GM20000 (cell line): ENCODE measurements around the gene PPP1R36.

ENCODE experiments used
- DNase-seq: peaks from one replicate; pipeline ENCODE4 v3.0.0; 2012; ENCODE audit warnings: low spot score
- TF ChIP-seq, protein P1 (sequence below): IDR thresholded peaks from 2 replicates; pipeline ENCODE4 v1.5.1; 2012; ENCODE audit warnings: mild to moderate bottlenecking, control low read depth; ENCODE audit errors: extremely low read depth, missing control alignments

The PPP1R36 gene

DNA sequence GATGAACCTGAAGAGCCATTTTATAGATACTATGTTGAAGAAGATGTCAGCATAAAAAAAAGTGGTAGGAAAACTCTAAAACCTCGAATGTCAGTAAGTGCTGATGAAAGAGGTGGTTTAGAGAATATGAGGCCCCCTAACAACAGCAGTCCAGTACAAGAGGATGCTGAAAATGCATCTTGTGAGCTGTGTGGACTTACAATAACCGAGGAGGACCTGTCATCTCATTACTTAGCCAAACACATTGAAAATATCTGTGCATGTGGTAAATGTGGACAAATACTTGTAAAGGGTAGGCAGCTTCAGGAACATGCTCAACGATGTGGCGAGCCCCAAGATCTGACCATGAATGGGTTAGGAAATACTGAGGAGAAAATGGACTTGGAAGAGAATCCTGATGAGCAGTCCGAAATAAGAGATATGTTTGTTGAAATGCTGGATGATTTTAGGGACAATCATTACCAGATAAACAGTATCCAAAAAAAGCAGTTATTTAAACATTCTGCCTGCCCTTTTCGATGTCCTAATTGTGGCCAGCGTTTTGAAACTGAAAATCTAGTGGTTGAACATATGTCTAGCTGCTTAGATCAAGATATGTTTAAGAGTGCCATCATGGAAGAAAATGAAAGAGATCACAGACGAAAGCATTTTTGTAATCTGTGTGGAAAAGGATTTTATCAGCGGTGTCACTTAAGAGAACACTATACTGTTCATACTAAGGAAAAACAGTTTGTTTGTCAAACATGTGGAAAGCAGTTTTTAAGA lies 27.0 kb upstream of the PPP1R36 start:
- no peak for DNase-seq

GRCh38 chr14:64525354-64525753 lies 24.4 kb upstream of the PPP1R36 start:
- TF ChIP-seq, protein P1, sequence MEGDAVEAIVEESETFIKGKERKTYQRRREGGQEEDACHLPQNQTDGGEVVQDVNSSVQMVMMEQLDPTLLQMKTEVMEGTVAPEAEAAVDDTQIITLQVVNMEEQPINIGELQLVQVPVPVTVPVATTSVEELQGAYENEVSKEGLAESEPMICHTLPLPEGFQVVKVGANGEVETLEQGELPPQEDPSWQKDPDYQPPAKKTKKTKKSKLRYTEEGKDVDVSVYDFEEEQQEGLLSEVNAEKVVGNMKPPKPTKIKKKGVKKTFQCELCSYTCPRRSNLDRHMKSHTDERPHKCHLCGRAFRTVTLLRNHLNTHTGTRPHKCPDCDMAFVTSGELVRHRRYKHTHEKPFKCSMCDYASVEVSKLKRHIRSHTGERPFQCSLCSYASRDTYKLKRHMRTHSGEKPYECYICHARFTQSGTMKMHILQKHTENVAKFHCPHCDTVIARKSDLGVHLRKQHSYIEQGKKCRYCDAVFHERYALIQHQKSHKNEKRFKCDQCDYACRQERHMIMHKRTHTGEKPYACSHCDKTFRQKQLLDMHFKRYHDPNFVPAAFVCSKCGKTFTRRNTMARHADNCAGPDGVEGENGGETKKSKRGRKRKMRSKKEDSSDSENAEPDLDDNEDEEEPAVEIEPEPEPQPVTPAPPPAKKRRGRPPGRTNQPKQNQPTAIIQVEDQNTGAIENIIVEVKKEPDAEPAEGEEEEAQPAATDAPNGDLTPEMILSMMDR, result no peak
- DNase-seq, result no peak

More for the DNA sequence above, 27.0 kb upstream of the PPP1R36 start:
- TF ChIP-seq, protein P1, result no peak

GRCh38 chr14:64531567-64531966 lies 18.2 kb upstream of the PPP1R36 start:
- no peak for DNase-seq
- TF ChIP-seq, protein P1, result no peak

- DNase-seq, result no peak
- TF ChIP-seq, protein P1, result no peak
Measured at GRCh38 chr14:64536488-64537245, 13.1 kb upstream of the PPP1R36 start.

DNA sequence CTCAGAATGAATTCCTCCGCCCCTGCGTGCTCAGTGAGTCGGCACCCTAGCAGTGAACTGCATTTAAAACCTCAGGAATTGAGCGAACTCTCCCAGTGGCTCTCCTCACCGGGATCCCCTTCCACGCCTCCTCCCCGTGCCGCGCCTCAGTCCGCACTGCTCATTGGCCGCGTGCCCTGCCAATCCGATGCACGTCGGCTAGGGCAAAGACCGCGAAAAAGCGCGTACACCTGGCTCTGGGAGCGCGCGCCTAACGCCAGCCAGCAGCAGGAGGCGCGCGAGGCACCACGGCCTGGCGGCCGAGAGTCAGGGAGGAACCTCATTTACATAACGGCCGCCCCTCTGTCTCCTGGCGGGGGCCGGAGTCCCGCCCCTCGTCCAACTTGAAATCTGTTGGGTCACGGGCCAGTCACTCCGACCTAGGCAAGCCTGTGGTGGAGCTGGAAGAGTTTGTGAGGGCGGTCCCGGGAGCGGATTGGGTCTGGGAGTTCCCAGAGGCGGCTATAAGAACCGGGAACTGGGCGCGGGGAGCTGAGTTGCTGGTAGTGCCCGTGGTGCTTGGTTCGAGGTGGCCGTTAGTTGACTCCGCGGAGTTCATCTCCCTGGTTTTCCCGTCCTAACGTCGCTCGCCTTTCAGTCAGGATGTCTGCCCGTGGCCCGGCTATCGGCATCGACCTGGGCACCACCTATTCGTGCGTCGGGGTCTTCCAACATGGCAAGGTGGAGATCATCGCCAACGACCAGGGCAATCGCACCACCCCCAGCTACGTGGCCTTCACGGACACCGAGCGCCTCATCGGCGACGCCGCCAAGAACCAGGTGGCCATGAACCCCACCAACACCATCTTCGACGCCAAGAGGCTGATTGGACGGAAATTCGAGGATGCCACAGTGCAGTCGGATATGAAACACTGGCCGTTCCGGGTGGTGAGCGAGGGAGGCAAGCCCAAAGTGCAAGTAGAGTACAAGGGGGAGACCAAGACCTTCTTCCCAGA lies 9.3 kb upstream of the PPP1R36 start, which contains the start of gene HSPA2:
HSPA2 (plus strand) TSS at position 534 of the 995 bp plus-strand sequence; CDS start at position 643, 109 bp downstream.
- peak; percentile 96 for DNase-seq
- TF ChIP-seq, protein P1, result peak; percentile 77

GRCh38 chr14:64541261-64541971 lies 8.3 kb upstream of the PPP1R36 start:
- no peak for DNase-seq
- TF ChIP-seq, protein P1, result no peak
